Measurements from ENCODE around the gene GAL3ST1. TPM values are rescaled to one million over a fixed set of nuclear protein-coding genes. Genes with fewer than 3 reads are reported as not detected.
A peak's percentile ranks its signal among the peaks of the same experiment; 100 is the strongest.
"Not testable (repeated sequence)": the region's sequence is repeated elsewhere in the genome, so short reads cannot be mapped to it uniquely, and the experiment has no call there.

GAL3ST1 gene
- total and polyA plus RNA-seq, 4 experiments from 2014 or later, result 0.48 to 2.8 (median 1.4) TPM; not detected in 1

DNA sequence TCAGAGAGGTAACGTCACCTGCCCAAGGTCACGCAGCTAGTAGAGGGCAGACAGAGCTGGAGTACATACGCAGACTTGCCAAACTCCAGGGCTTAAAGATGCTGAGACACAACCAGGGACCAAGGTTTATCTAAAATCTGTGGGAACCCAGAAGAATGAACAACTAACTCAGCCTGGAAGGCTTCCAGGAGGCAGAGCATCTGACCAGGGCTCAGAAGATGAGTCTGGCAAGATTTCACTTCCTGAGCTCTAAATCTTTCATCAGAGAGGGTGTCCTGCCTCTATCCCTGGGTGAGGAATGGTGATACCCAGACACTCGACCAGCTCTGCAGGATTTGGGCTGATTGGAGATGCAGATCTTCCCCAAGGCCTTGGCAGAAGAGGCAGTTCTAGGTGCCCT, 9.1 kb downstream of the GAL3ST1 start:
- Histone ChIP-seq H3K27me3 (ENCODE audit: insufficient read depth, low read length) (no peaks in the 10 kb centered on the region), H3K27ac (ENCODE audit: low read depth, low read length) (no peak overlapping the region), H3K36me3 (ENCODE audit: insufficient read depth, low read length) (no peaks in the 10 kb centered on the region), H3K9me3 (ENCODE audit: control insufficient read depth in 1 of 2, low read length in 2 of 2) (no peaks in the 10 kb centered on the region), H3K4me1 (ENCODE audit: insufficient read depth, low read length) (no peaks in the 10 kb centered on the region), H3K4me3 (ENCODE audit: low read length in 2 of 2) (no peak overlapping the region)
- ChIA-PET POLR2A (ENCODE audit: partially characterized antibody) (interaction anchor here (0.6 kb wide), 1 partner anchor 20 kb away, joined by 3 read pairs; no protein-coding TSS in a partner anchor), CTCF (ENCODE audit: partially characterized antibody) (no interaction called here)
- Mint-ChIP-seq H3K9me3 (no peaks in the 10 kb centered on the region), H3K4me3 (no peak overlapping the region), H3K27me3 (peaks cover 0 to 4% of the 10 kb centered on the region in 2 donors), H3K27ac (no peak overlapping the region), H3K4me1 (no peaks in the 10 kb centered on the region), H3K36me3 (no peaks in the 10 kb centered on the region)
- intact Hi-C loops (cut with micrococcal nuclease), result no loop called here
- DNase-seq, result no peak

DNA sequence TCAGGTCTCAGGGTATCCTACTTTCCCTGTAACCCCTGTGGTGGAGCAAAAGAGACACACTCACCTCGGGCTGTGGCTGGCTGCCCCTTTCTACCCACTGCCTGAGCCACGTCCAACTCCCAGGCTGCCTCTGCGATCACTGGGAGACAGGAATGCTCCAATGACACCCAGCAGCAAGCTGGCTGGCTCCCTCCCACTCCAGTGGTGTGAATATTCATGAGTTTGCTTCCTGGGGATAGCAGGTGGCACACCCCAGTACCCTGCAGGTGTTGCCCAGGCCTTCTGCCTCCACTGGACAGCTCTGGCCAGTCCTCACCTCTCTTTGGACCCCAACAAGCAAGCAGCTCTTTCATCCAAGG, 9.7 kb downstream of the GAL3ST1 start:
- H3K4me3 Mint-ChIP-seq, result no peak overlapping the region
- H3K4me1 Mint-ChIP-seq, result no peaks in the 10 kb centered on the region
- H3K4me1 ChIP-seq (ENCODE audit: insufficient read depth, low read length), result no peaks in the 10 kb centered on the region
- peaks cover 0 to 4% of the 10 kb centered on the region in 2 donors for H3K27me3 Mint-ChIP-seq
- H3K36me3 ChIP-seq (ENCODE audit: insufficient read depth, low read length), result no peaks in the 10 kb centered on the region
- no peaks in the 10 kb centered on the region for H3K36me3 Mint-ChIP-seq
- H3K9me3 ChIP-seq (ENCODE audit: control insufficient read depth in 1 of 2, low read length in 2 of 2), result no peaks in the 10 kb centered on the region
- POLR2A ChIA-PET (ENCODE audit: partially characterized antibody), result no interaction called here
- DNase-seq, result no peak
- intact Hi-C loops (cut with micrococcal nuclease), result no loop called here
- H3K27ac ChIP-seq (ENCODE audit: low read depth, low read length), result no peak overlapping the region
- H3K9me3 Mint-ChIP-seq, result no peaks in the 10 kb centered on the region
- no peak overlapping the region for H3K4me3 ChIP-seq (ENCODE audit: low read length in 2 of 2)
- CTCF ChIA-PET (ENCODE audit: partially characterized antibody), result no interaction called here
- H3K27me3 ChIP-seq (ENCODE audit: insufficient read depth, low read length), result no peaks in the 10 kb centered on the region
- H3K27ac Mint-ChIP-seq, result no peak overlapping the region

DNA sequence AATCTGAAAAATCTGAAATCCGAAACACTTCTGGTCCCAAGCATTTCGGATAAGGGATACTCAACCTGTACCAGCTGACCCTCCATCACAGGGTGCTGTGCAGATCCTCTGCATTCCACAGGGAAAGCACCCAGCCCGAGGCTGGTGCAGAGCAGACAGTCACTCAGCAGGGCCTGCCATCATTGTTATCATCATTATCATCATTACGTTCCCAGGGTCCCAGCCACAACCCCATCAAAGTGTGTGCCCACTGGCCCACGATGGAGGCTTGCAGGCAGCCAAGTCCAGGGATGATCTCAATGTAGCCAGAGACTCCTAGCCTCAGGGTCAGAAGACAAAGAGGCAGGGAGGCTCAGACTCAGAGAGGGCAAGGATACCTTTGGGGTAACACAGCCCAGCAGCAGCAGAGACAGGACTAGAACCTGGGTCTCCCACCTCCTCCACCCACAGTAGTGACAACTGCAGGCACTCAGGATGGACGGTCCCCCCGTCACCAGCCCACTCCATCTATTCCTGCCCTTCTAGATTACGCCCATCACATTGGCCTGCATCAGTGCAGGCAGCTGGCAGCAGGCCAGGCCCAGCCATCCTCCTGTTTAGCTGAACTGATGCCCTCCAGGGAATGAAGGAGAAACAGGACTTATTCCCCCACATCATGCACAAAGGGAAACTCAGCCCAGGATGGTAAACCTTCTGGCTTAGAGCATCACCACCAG, 10.3 kb downstream of the GAL3ST1 start:
- H3K36me3 ChIP-seq (ENCODE audit: insufficient read depth, low read length), result no peaks in the 10 kb centered on the region
- H3K27ac Mint-ChIP-seq, result peak overlapping the region in 1 of 7 donors; percentile 46
- ChIA-PET CTCF (ENCODE audit: partially characterized antibody) (interaction anchor here (0.8 kb wide), 1 partner anchor 42 kb away, joined by 3 read pairs; no protein-coding TSS in a partner anchor), POLR2A (ENCODE audit: partially characterized antibody) (no interaction called here)
- no peaks in the 10 kb centered on the region for H3K4me1 ChIP-seq (ENCODE audit: insufficient read depth, low read length)
- H3K9me3 Mint-ChIP-seq, result no peaks in the 10 kb centered on the region
- H3K4me1 Mint-ChIP-seq, result no peaks in the 10 kb centered on the region
- DNase-seq, result no peak
- no peaks in the 10 kb centered on the region for H3K27me3 ChIP-seq (ENCODE audit: insufficient read depth, low read length)
- no peaks in the 10 kb centered on the region for H3K9me3 ChIP-seq (ENCODE audit: control insufficient read depth in 1 of 2, low read length in 2 of 2)
- H3K27me3 Mint-ChIP-seq, result peaks cover 0 to 4% of the 10 kb centered on the region in 2 donors
- H3K36me3 Mint-ChIP-seq, result no peaks in the 10 kb centered on the region
- intact Hi-C loops (cut with micrococcal nuclease), result no loop called here
- H3K4me3 Mint-ChIP-seq, result no peak overlapping the region
- H3K4me3 ChIP-seq (ENCODE audit: low read length in 2 of 2), result no peak overlapping the region
- no peak overlapping the region for H3K27ac ChIP-seq (ENCODE audit: low read depth, low read length)

DNA sequence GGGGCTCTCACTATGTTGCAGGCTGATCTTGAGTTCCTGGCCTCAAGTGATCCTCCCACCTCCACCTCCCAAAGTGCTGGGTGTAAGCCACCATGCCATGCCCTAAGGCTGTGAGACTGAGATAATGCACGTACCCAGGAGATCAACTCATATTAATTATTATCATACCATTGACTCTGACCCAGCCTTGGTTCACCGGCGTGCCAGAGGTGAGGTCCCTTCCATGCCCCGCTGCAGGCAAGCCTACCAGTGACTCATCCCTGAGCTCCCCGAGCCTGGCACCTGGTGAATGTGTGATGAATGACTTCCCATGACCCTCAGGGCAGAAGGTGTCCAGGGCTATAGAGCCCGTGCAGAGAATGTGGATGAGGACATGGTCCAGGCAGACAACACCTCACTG, 12.1 kb downstream of the GAL3ST1 start:
- H3K27ac Mint-ChIP-seq, result peak overlapping the region in 1 of 7 donors; percentile 16
- no peaks in the 10 kb centered on the region for H3K4me1 Mint-ChIP-seq
- H3K36me3 Mint-ChIP-seq, result no peaks in the 10 kb centered on the region
- ChIA-PET CTCF (ENCODE audit: partially characterized antibody) (interaction anchor here (1.5 kb wide), 1 partner anchor 38 kb away, joined by 3 read pairs; no protein-coding TSS in a partner anchor), POLR2A (ENCODE audit: partially characterized antibody) (no interaction called here)
- H3K4me3 ChIP-seq (ENCODE audit: low read length in 2 of 2), result no peak overlapping the region
- H3K36me3 ChIP-seq (ENCODE audit: insufficient read depth, low read length), result no peaks in the 10 kb centered on the region
- H3K27me3 Mint-ChIP-seq, result no peaks in the 10 kb centered on the region
- H3K9me3 ChIP-seq (ENCODE audit: control insufficient read depth in 1 of 2, low read length in 2 of 2), result no peaks in the 10 kb centered on the region
- no peak overlapping the region for H3K27ac ChIP-seq (ENCODE audit: low read depth, low read length)
- no peak overlapping the region for H3K4me3 Mint-ChIP-seq
- H3K4me1 ChIP-seq (ENCODE audit: insufficient read depth, low read length), result no peaks in the 10 kb centered on the region
- no peaks in the 10 kb centered on the region for H3K27me3 ChIP-seq (ENCODE audit: insufficient read depth, low read length)
- no peaks in the 10 kb centered on the region for H3K9me3 Mint-ChIP-seq
- no peak for DNase-seq
- intact Hi-C loops (cut with micrococcal nuclease), result no loop called here

DNA sequence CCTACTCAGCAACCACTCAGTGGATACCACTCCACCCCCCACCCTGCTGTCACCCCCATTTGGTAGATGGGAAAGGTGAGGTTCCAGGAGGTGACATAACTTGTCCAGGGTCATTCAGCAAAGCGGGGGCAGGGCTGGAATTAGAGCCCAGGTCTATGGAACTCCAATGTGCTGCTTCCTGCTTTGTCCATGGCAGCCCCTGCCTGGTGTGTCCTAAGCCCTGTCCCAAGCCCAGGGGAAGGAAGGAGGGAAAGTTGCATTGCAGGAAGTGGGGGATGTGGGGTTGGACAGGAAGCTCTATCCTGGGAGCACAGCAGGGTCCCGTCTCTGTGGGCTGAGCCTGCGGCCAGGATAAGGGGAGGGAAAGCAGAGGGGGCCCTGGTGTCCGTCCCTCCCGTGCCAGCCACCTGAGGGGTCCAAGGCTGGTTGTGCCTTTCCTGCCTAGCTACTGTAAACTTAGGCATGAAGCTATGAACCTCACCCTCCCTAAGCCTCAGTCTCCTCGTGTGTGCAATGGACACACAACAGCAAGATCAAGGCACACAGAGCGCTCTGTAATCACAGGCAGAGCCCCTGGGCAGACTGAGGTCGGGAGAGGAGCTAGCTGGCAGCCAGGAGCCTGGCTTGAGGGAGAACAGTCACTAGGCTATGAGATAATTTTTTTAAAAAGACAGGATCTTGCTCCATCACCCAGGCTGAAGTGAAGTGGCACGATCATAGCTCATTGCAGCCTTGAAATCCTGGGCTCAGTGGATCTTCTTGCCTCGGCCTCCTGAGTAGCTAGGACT, 12.9 kb downstream of the GAL3ST1 start:
- no peaks in the 10 kb centered on the region for H3K27me3 Mint-ChIP-seq
- POLR2A ChIA-PET (ENCODE audit: partially characterized antibody), result no interaction called here
- no peaks in the 10 kb centered on the region for H3K36me3 ChIP-seq (ENCODE audit: insufficient read depth, low read length)
- H3K4me3 Mint-ChIP-seq, result no peak overlapping the region
- H3K4me1 ChIP-seq (ENCODE audit: insufficient read depth, low read length), result no peaks in the 10 kb centered on the region
- H3K4me1 Mint-ChIP-seq, result no peaks in the 10 kb centered on the region
- no peak for DNase-seq
- CTCF ChIA-PET (ENCODE audit: partially characterized antibody), result interaction anchor here (1.5 kb wide), 1 partner anchor 39 kb away, joined by 3 read pairs; no protein-coding TSS in a partner anchor
- intact Hi-C loops (cut with micrococcal nuclease), result no loop called here
- no peaks in the 10 kb centered on the region for H3K27me3 ChIP-seq (ENCODE audit: insufficient read depth, low read length)
- H3K27ac Mint-ChIP-seq, result no peak overlapping the region
- H3K36me3 Mint-ChIP-seq, result no peaks in the 10 kb centered on the region
- no peak overlapping the region for H3K27ac ChIP-seq (ENCODE audit: low read depth, low read length)
- no peaks in the 10 kb centered on the region for H3K9me3 ChIP-seq (ENCODE audit: control insufficient read depth in 1 of 2, low read length in 2 of 2)
- no peaks in the 10 kb centered on the region for H3K9me3 Mint-ChIP-seq
- no peak overlapping the region for H3K4me3 ChIP-seq (ENCODE audit: low read length in 2 of 2)

DNA sequence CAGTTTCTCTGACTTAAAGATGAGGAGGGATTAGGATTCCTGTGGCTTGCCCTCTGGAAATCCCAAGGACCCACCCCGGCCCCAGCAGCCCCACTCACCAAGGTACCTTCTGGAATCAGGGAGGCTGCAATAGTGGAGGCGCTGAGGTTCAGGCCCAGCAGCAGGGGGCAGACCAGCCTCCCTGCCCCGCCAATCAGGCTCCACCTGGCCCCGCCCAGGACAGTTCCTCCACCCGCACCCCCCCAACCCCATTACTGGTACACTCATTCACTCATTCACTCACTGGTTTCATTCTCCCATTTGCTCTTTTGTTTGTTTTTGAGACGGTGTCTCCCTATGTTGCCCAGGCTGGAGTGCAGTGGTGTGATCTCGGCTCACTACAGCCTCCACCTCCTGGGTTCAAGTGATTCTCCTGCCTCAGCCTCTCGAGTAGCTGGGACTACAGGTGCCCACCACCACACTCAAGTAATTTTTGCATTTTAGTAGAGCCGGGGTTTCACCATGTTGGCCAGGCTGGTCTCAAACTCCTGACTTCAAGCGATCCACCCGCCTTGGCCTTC, 13.7 kb downstream of the GAL3ST1 start:
- H3K27me3 ChIP-seq (ENCODE audit: insufficient read depth, low read length); H3K9me3 Mint-ChIP-seq; DNase-seq; H3K36me3 ChIP-seq (ENCODE audit: insufficient read depth, low read length); H3K4me3 Mint-ChIP-seq; H3K27me3 Mint-ChIP-seq; H3K27ac ChIP-seq (ENCODE audit: low read depth, low read length); H3K27ac Mint-ChIP-seq; H3K4me1 ChIP-seq (ENCODE audit: insufficient read depth, low read length); H3K9me3 ChIP-seq (ENCODE audit: control insufficient read depth in 1 of 2, low read length in 2 of 2); H3K4me1 Mint-ChIP-seq; CTCF ChIA-PET (ENCODE audit: partially characterized antibody); H3K36me3 Mint-ChIP-seq; intact Hi-C loops (cut with micrococcal nuclease); H3K4me3 ChIP-seq (ENCODE audit: low read length in 2 of 2); POLR2A ChIA-PET (ENCODE audit: partially characterized antibody): not testable (repeated sequence)

DNA sequence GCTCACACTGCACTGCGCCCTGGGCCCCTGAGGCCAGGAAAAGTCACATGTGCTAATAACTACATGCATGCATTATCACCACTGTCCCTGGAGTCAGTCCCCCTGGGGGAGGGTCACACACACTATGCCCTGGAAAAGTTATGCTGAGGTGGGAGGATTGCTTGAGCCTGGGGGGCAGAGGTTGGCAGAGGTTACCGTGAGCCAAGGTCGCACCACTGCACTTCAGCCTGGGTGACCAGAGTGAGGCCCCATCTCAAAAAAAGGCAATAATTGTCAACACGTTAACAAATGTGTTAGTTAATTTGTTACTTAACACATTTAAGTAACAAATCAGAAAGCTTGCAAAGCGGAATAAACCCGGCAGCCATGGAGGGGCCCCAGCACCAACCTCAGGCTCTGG, 14.6 kb downstream of the GAL3ST1 start:
- H3K36me3 Mint-ChIP-seq, result no peaks in the 10 kb centered on the region
- POLR2A ChIA-PET (ENCODE audit: partially characterized antibody), result no interaction called here
- no peak overlapping the region for H3K4me3 Mint-ChIP-seq
- intact Hi-C loops (cut with micrococcal nuclease), result no loop called here
- no peaks in the 10 kb centered on the region for H3K27me3 Mint-ChIP-seq
- no peaks in the 10 kb centered on the region for H3K4me1 ChIP-seq (ENCODE audit: insufficient read depth, low read length)
- H3K27me3 ChIP-seq (ENCODE audit: insufficient read depth, low read length), result no peaks in the 10 kb centered on the region
- no peaks in the 10 kb centered on the region for H3K9me3 ChIP-seq (ENCODE audit: control insufficient read depth in 1 of 2, low read length in 2 of 2)
- CTCF ChIA-PET (ENCODE audit: partially characterized antibody), result no interaction called here
- no peak overlapping the region for H3K27ac ChIP-seq (ENCODE audit: low read depth, low read length)
- H3K9me3 Mint-ChIP-seq, result no peaks in the 10 kb centered on the region
- DNase-seq, result no peak
- H3K4me3 ChIP-seq (ENCODE audit: low read length in 2 of 2), result no peak overlapping the region
- H3K4me1 Mint-ChIP-seq, result no peaks in the 10 kb centered on the region
- H3K36me3 ChIP-seq (ENCODE audit: insufficient read depth, low read length), result no peaks in the 10 kb centered on the region
- H3K27ac Mint-ChIP-seq, result no peak overlapping the region
